DMS53 (cell line): ENCODE data around the gene HOXD8.
A peak's percentile ranks its signal among the peaks of the same experiment; 100 is the strongest.

Experiments used
- DNase-seq: peaks from one replicate; lab custom pipeline; 2025; lab: John Stamatoyannopoulos, UW

HOXD8 gene

DNA sequence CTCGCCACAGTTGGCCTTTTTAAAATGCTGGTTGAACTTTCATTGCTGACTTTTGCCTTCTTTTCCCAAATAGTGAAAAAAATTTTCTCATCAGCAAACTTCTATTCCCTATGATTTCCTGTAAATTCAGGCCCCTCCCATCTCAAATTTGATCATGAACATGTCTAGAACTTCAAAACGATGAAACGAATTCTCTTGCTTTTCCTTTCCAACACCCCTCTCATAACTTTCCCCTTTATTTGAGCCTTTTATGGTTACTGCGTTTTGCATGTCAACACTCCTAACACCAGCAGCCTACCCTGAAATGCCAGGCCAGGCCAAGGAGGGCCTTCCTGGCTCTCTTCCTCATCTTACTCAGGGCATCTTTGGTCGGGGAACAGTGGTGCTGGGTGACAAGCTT is 38.6 kb upstream of the HOXD8 start:
- no peak for DNase-seq

DNA sequence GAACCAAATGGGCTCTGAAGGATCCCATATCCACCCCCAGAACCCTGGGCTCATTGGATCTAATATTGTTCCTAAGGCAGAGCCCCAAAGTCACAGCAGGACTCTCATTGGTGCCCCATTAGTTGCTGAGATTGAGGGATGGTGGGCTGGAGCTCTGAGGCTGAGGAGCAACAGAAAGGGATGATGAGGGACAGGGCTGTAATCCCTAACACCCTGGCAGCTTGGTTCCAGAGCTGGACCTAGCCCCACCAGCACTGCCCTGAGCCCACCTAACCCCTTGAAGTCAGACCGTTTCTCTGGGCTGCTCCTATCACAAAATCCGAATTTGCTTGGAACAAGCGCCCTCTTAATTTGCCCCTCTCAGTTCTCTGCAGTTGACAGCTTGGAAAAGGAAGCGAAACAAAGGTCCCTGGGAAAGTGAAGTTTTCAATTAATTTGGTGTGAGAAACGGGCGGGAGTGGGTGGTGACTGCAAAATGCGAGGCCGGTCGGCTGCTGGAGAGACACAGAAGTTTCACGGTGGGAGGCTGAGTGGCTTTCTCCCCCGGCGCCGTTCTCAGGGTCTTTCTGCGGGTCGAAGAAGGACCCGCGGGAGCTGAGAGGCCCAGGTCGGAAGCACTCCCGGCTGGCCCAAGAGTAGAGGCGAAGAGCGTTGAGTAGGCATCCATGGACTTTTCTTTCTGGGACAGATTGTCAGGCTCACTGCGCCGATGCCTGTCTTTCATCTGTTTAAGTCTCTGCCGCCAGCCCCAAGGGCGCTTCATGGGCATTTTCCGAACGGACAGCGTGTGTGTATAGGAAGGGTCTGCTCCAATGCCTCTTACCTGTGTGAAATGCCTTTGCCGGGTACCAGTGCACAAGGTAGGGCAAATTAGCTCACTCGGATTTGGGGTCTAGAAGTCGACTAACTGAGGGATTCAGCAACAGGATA is 37.9 kb upstream of the HOXD8 start:
- DNase-seq: peak; percentile 68

DNA sequence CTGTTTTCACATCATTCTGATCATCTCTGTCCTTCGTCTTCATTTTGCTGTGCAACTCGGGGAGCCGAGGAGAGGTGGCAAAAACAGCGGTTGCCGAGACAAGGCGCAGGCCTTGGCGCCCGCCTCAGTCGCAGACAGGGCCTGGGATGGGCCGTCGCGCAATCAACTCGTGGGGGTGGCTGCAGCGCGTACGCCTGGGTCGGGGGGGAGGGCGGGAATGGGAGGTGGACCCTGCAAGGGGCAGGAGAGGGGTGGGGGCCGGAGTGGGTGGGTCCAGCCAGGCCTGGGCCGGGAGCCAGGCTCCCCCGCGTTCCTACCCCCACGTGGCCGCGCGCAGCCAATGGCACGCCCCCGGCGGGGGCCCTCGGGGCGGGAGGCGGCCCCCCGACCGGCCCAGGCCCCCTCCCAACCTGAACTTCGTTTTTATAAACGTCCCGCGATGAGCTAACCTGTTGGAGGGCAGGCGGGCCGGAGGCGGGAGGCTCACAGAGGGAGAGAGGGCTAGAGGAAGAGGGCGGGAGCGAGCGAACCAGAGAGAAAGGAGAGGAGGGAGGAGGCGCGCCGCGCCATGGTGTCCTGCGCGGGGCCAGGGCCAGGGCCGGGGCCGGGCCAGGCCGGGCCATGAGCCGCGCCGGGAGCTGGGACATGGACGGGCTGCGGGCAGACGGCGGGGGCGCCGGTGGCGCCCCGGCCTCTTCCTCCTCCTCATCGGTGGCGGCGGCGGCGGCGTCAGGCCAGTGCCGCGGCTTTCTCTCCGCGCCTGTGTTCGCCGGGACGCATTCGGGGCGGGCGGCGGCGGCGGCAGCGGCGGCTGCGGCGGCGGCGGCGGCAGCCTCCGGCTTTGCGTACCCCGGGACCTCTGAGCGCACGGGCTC is 37.0 kb upstream of the HOXD8 start, which contains the start of gene HOXD13:
Gene HOXD13, plus strand, starts transcription at position 452 of the 875 bp plus-strand sequence. Its CDS starts 170 bp downstream, at position 622.
- peak; percentile 84 for DNase-seq

DNA sequence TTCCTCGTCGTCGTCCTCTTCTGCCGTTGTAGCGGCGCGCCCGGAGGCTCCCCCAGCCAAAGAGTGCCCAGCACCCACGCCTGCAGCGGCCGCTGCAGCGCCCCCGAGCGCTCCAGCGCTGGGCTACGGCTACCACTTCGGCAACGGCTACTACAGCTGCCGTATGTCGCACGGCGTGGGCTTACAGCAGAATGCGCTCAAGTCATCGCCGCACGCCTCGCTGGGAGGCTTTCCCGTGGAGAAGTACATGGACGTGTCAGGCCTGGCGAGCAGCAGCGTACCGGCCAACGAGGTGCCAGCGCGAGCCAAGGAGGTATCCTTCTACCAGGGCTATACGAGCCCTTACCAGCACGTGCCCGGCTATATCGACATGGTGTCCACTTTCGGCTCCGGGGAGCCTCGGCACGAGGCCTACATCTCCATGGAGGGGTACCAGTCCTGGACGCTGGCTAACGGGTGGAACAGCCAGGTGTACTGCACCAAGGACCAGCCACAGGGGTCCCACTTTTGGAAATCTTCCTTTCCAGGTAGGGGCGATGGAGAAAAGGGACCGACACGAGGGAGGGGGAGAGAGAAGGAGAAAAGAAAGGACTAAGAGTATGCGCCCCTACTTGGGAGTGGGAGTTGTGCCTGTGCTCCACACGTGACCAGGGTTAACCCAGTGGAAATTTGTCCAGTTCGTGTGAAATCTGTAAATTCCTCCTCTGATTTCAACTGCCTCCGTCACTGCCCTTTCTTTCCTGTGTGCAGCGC is 36.2 kb upstream of the HOXD8 start:
- peak; percentile 80 for DNase-seq

DNA sequence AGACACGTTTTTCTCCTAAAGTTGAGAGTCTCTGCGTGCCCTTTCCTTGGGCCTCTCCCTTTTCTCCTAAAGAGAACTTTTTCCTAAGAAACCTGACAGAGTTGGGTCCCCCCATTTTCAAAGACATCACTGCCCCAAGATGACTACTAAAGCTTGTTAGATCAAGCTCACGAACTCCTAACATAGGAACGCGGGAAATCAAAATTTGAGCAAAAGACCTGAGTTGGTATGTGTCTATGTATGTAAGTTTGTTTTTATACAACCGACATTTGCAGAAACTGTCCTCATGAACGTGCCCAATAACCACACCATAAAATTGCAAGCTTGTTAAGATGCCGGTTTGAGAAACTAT is 35.6 kb upstream of the HOXD8 start:
- DNase-seq: no peak

DNA sequence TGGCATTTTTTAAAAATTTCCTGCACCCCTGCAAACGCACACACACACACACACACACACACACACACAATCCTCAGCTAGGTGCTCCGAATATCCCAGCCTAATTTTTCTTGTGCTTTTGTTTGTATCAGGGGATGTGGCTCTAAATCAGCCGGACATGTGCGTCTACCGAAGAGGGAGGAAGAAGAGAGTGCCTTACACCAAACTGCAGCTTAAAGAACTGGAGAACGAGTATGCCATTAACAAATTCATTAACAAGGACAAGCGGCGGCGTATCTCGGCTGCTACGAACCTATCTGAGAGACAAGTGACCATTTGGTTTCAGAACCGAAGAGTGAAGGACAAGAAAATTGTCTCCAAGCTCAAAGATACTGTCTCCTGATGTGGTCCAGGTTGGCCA is 35.2 kb upstream of the HOXD8 start:
- DNase-seq: no peak

DNA sequence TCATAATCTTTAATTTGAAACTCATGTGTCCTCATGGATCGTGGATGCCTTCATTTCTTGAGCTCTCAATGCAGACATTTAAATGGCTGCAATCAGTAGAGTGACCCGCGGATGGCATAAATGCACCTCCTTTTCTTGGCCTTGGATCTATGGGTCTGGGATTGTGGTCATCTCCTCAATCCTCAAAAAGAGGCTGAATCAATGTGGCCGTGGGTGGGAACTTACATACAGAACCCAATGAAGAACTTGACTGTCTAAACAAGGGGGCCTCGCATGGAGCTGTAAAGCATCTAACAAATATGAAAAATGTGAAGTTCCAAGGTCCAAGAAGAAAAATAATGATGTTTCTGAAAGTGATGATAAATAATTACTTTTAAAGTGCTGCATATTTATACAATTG is 34.1 kb upstream of the HOXD8 start:
- DNase-seq: no peak

DNA sequence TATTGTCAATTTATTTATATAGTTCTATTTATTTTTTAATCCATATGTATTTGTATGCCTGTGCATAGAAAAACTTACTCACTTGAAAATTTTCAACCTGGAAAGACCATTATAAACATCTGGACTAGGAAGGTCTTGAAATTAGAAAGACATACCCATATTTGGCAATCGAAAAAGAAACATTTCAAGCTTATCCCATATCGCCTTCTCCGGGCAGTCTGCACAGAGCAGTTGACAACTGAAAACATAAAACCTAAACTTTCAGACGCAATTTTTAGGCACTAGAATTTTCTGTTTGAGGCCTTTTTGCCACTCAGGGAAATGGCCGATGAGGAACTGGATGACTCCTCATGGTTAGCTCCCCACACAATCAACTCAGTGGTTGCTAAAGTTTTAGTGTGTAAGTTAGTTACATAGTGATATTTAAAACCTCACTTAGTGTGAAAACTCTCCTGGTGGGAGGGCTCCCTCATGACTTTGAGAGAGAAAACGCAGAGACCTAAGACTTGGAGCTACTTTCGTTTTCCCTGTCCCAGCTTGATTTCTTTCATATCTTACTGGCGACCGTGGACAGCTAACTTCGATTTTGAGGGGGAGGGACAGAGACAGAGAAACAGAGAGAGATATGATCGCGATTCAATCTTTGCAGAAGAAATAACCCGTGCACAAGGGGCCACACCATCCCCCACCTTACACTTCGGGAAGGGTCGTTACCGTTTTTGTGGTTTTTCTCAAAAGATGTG is 33.1 kb upstream of the HOXD8 start:
- DNase-seq: peak; percentile 42

DNA sequence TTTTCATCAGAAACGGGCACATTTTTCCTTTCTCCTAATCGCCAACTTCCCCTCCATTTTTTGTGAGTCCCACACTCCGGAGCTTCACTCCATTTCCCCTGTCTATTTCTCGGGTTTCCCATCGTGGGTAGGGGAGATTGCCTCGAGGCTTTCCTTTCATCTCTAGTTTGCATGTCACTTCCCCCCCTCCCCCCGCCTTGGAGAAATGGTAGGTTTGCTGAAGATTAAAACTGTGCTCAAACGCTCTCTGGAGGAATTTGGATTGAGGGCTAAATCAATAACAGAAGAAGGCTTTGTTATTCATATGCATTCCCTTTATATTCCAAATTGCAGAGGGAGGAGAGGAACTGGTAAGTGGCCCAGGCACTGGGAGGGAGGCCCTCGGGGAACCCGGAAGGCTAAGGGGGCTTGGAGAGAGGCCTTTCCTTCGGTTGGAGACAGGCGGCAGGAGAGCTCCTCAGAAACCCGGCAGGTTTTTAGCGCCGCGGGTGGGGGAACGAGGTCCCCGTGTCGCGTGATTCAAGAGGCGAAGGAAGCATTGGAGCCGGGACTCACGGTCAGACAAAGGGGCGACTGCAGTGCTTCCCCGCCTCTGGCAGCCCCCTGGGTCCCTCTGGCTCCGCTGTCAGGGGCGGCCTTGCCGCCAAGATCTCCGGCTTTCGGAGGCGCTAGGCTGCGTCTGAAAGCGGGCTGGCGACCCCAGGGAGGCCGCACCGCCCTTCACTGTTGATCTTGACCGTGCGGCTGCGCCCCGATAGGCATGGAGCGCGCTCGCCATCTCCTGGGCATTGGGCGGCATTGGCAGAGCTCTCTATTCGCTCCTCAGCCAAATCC is 32.3 kb upstream of the HOXD8 start:
- DNase-seq: peak; percentile 93

DNA sequence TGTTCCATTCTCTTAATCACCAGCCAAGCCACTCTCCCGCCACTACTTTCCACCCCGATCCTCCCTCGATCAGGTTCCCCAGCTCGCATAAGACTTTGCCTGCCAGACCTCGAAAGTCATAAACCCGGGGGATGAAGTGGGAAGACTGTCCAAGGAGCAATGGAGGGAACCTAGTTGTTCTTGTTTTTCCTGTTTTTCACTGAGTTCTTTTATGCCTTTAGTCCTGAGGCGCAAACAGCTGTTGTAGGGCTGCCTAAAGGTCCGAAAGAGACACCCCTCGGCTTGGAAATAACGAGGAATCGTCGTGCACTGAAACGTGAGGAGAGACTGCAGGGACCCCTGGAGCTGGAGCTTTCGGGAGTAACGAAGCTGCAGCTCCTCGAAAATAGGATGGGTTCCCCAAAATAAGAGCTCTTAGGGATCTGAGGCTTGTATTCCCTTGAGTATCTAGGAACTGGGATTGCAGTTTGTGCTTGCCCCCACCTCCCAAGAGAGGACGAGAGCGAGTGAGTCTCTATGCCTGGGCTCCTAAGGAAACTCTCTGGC is 31.6 kb upstream of the HOXD8 start:
- DNase-seq: no peak

DNA sequence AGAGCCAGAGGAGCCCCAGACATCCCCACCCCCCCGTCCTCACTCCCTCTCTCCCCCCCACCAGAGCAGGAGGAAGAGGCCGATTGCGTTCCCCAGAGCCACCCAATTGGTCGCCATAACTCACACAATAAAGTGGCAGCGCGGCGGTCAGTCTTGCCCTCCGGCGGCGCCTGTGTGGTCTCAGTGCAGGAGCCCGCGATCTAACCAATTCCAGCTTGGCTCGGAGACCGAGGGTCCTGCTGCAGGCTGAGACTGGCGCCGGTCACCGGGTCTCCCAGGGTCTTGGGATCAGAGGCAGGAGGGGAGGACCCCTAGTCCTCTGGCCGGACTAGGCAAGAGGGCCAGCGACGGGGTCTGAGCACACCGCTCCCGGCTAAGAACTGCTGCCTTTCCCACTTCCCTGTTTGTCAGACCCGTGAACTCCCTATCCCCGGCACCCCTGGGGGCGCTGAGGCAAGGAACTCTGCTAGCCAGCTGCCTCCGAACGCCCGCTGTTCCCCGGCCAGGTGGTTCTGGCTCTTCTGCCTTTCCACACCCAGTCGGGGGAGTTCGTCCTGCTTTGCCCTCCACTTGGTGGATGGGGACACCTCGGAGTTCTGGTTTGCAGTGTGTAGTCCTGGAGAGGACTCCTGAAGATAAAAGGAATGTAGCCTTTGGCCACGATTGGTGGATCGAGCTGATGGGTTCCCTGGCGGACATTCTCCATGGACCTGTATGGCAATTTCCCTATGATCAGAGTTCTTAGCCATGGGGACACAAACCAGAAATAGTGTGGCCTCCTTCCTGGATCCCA is 30.9 kb upstream of the HOXD8 start:
- peak; percentile 59 for DNase-seq

DNA sequence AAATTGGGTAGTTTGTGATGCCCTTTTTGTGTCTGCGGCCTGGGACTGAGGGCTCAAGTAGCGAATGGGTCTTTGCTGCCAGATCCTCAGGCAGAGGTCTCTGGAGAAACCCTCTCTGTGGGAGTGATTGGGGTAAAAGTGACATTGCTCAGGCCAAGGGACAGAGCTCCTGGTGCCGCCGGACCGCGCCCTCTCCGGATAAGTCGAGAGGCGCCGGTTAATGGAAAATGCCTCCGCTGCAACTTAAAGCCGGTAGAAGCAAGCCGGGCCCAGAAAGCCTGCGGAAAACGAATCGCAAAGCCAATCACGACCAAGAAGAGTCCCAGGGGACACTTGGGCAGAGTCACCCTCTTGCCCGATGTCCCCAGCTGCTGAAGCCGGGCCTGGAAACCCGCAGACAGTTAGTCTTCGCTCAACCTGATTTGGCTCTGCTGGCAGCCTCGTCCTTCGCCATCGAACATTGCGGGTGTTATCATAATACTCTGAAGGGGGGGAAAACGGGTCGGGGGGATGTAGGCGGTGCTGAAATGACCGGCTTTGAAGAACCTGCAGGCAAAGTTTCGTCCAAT is 30.3 kb upstream of the HOXD8 start:
- DNase-seq: no peak

DNA sequence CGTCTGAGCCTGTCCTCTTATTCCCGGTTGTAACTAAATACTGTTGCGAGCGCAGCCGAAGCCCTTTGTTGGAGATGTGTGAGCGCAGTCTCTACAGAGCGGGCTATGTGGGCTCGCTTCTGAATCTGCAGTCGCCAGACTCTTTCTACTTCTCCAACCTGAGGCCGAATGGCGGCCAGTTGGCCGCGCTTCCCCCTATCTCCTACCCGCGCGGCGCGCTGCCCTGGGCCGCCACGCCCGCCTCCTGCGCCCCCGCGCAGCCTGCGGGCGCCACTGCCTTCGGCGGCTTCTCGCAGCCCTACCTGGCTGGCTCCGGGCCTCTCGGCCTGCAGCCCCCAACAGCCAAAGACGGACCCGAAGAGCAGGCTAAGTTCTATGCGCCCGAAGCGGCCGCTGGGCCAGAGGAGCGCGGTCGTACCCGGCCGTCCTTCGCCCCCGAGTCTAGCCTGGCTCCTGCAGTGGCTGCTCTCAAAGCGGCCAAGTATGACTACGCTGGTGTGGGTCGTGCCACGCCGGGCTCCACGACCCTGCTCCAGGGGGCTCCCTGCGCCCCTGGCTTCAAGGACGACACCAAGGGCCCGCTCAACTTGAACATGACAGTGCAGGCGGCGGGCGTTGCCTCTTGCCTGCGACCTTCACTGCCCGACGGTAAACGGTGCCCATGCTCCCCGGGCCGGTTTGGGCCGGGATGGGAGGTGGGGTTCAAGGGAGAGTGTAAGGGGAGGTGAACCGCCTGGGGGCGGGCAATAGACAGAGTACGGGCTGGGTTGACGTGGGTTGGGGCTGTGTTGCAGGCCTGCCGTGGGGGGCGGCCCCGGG is 29.6 kb upstream of the HOXD8 start, which contains the start of gene HOXD12:
Gene HOXD12, plus strand, starts transcription at position 68 of the 819 bp plus-strand sequence. Its CDS starts 7 bp downstream, at position 75.
- DNase-seq: no peak

DNA sequence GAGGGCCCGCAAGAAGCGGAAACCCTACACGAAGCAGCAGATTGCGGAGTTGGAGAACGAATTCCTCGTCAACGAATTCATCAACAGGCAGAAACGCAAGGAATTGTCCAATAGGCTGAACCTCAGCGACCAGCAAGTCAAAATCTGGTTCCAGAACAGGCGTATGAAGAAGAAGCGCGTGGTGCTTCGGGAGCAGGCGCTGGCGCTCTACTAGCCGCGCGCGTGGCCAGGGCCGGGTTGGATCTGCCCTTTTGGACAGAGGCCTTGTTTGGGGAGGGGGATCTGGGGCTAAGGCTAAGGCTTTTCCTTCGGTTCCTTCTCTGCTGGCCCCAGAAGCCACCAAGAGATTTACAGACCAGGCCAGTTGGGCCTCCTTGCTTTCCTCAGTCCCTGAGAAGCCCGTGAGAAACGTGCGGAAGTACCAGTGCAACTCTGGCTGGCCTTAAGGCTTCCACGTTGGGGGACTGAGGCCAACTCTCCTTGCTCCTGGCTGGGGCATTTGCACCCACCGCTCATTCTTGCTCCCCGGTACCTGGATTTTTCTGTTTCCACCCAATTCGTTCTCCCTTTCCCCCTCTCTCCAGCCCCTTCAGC is 28.9 kb upstream of the HOXD8 start:
- no peak for DNase-seq

DNA sequence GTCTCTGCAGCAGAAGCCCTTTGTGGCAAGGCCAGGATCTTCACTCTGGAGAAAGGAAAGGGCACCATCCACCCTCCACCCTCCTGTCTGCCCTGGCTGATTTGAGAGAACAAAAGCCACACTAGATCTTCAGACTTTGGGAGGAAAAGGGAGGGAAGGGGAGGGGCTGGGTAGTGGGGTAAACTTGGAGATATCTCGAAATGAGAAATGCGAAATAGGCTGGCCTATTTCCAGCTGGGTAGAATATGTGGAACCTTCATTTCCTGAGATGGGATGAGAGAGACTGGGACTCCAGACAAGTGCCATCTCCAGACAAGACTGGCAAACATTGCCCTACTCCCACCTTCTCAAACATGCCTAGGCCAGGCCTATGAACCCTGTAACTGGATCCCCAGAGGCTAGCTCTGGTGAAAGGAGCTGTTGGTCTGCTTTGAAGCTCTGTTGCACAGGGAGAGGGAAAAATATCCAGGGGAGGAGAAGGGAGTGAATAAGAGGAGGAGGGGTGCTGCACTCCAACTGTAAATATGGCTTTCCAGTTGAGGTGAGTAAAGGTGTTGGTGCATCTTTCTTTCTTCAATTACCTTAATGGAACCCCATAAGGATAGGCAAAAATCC is 28.2 kb upstream of the HOXD8 start:
- DNase-seq: no peak

DNA sequence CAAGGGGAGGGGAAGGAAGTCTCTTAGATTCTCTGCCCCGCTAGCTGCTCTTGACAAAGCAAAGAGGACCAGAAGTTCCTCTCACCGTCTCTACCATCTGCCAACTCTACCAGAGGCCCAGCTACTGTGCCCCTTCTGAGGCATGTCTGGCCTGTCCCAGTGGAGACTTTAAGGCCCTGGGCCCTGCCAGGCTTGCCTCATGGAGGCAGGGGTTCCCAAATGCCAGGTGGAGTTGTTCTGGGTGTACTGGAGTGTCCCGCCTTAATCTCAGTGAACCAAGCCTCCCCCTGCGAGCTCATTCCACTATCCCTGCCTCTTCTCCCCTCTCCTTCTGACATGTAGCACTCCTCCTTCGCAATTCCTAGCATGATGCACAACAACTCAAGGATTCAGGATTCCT is 27.7 kb upstream of the HOXD8 start:
- no peak for DNase-seq

DNA sequence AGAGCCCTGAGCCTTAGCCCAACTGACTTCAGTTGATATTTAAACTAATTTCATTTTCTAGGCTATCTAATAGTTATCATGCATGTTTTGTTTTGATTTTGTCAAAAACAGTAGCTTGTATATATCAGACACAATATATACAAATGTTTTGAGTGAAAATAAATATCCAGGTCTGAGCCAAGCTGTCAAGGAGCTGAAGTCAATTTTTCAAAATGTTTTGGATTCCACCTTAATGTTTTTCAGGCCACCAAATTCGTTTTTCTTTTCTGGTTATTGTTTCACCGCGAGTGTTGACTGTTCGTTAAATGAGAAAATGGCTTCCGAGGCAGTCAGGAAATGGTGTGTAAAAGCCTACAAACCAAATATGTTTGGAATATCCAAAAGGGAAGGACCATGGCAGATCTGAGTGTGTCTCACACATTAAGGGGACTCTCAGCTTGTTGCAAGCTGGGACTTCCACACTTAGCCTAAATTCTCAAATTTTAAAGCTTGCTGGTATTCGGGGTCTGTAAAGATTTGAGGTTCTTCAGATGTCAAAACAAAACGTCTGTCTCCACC is 27.1 kb upstream of the HOXD8 start:
- no peak for DNase-seq
